HCT116 (cell line): Measurements from ENCODE around the gene MSI2. TPM values are rescaled to one million over a fixed set of nuclear protein-coding genes. Genes with fewer than 3 reads are reported as not detected.

ENCODE experiments used
- ATAC-seq: fragments of 200-7000 bp; cut with Tn5 transposase; 2 replicates; pipeline ENCODE4 v1.9.1; 2020; ENCODE audit warnings: mild to moderate bottlenecking, moderate library complexity
- BruUV-seq: library from RNA; stranded (reverse); fragments of 400-500 nt; replicated peaks from 2 replicates; lab custom pipeline; 2021; lab: Mats Ljungman, UMichigan
- CTCF ChIA-PET: fragments of 300-600 bp; sonication (Branson Sonifier 250); formaldehyde crosslinking; loops from one replicate; lab custom pipeline; 2021; ENCODE audit warnings: antibody characterized with exemption; lab: Charles Lee
- POLR2A ChIA-PET: fragments of 300-600, 350-600 bp; sonication (Branson Sonifier 250); formaldehyde crosslinking; loops from one replicate; lab custom pipeline; 2021; ENCODE audit warnings: antibody characterized with exemption; lab: Charles Lee
- RAD21 ChIA-PET, 2 experiments: fragments of 300-600 bp; sonication (Branson Sonifier 250); formaldehyde crosslinking; loops; one replicate each; lab custom pipeline; 2023; ENCODE audit warnings: low total read pairs in 2 of 2; ENCODE audit not compliant: uncharacterized antibody in 2 of 2, unreplicated experiment in 2 of 2, low non-redundant PET in 1 of 2; lab: Charles Lee
- DNase-seq: peaks from one replicate; pipeline ENCODE4 v3.0.0-alpha.2; 2010; ENCODE audit warnings: low read depth, low spot score
- H2AFZ ChIP-seq: fragments of 200-600 bp; shearing (Covaris generic), sonication (generic); 2 replicates; pipeline ENCODE4 v1.6.1; 2017; ENCODE audit warnings: low read depth, mixed run types, mixed read lengths, antibody characterized with exemption, low read length; ENCODE audit not compliant: poor library complexity, severe bottlenecking
- H3K27ac ChIP-seq: 2 replicates; pipeline ENCODE4 v1.5.1; 2012; ENCODE audit warnings: low read depth, low read length
- H3K27me3 ChIP-seq: fragments of 200-600 bp; sonication (generic); 2 replicates; pipeline ENCODE4 v1.6.1; 2016; ENCODE audit warnings: mixed run types, low read length, mixed read lengths; ENCODE audit not compliant: insufficient read depth
- H3K36me3 ChIP-seq, 2 experiments: fragments of 200-500 bp in 1 of 2; fragments of 200-600 bp in 1 of 2; sonication (Bioruptor generic) in 1 of 2; sonication (generic) in 1 of 2; 2 replicates each; pipeline versions ENCODE4 v1.5.1 to v1.6.1; 2014 to 2016; ENCODE audit warnings: low read length in 2 of 2, inconsistent platforms in 1 of 2, mixed read lengths in 1 of 2, mixed run types in 1 of 2; ENCODE audit not compliant: insufficient read depth in 2 of 2, control insufficient read depth in 1 of 2
- H3K4me1 ChIP-seq, 2 experiments: fragments of 200-600 bp in 1 of 2; sonication (generic) in 1 of 2; 2 replicates each; pipeline versions ENCODE4 v1.5.1 to v1.6.1; 2012 to 2017; ENCODE audit warnings: low read length in 2 of 2, inconsistent platforms in 1 of 2, mild to moderate bottlenecking in 1 of 2, mixed read lengths in 1 of 2, mixed run types in 1 of 2, moderate library complexity in 1 of 2; ENCODE audit not compliant: insufficient read depth in 2 of 2, control insufficient read depth in 1 of 2
- H3K4me2 ChIP-seq: fragments of 200-600 bp; sonication (generic); 2 replicates; pipeline ENCODE4 v1.6.1; 2017; ENCODE audit warnings: mixed run types, low read length, mixed read lengths
- H3K4me3 ChIP-seq, 2 experiments: fragments of 200-600 bp in 1 of 2; sonication (generic) in 1 of 2; replicated peaks in 1 of 2; 2 replicates each; pipeline ENCODE4 v1.5.1; 2011 to 2016; ENCODE audit warnings: low read length in 2 of 2, control low read depth in 1 of 2, low read depth in 1 of 2, mild to moderate bottlenecking in 1 of 2, mixed read lengths in 1 of 2, mixed run types in 1 of 2
- H3K79me2 ChIP-seq: fragments of 200-600 bp; sonication (generic); 2 replicates; pipeline ENCODE4 v1.6.1; 2017; ENCODE audit warnings: mild to moderate bottlenecking, mixed run types, low read length, moderate library complexity, mixed read lengths; ENCODE audit not compliant: insufficient read depth
- H3K9ac ChIP-seq: fragments of 200-600 bp; sonication (generic); 2 replicates; pipeline ENCODE4 v1.6.1; 2016; ENCODE audit warnings: low read length, mixed read lengths
- H3K9me2 ChIP-seq: fragments of 200-600 bp; sonication (generic), shearing (Covaris generic); 2 replicates; pipeline ENCODE4 v1.6.1; 2017; ENCODE audit warnings: mixed run types, mild to moderate bottlenecking, moderate library complexity; ENCODE audit not compliant: insufficient read depth
- H3K9me3 ChIP-seq, 2 experiments: fragments of 200-500 bp in 1 of 2; fragments of 200-600 bp in 1 of 2; sonication (Bioruptor generic) in 1 of 2; sonication (generic) in 1 of 2; 2 replicates each; pipeline ENCODE4 v1.6.1; 2014 to 2017; ENCODE audit warnings: low read length in 2 of 2, mixed read lengths in 2 of 2, inconsistent platforms in 1 of 2, low read depth in 1 of 2, mild to moderate bottlenecking in 1 of 2, mixed run types in 1 of 2, moderate library complexity in 1 of 2; ENCODE audit not compliant: control insufficient read depth in 1 of 2, insufficient read depth in 1 of 2
- H4K20me1 ChIP-seq: fragments of 200-600 bp; sonication (generic), shearing (Covaris generic); 2 replicates; pipeline ENCODE4 v1.6.1; 2017; ENCODE audit warnings: mixed run types, mild to moderate bottlenecking, moderate library complexity; ENCODE audit not compliant: insufficient read depth
- CBX3 ChIP-seq: IDR thresholded peaks from 2 replicates; pipeline ENCODE4 v1.6.1; 2012; ENCODE audit warnings: low read depth
- CEBPB ChIP-seq: IDR thresholded peaks from 2 replicates; pipeline ENCODE4 v1.6.1; 2012; ENCODE audit warnings: low read depth
- EGR1 ChIP-seq: IDR thresholded peaks from 2 replicates; pipeline ENCODE4 v1.6.1; 2012; ENCODE audit warnings: low read depth
- ELF1 ChIP-seq: IDR thresholded peaks from 2 replicates; pipeline ENCODE4 v1.6.1; 2012; ENCODE audit warnings: low read depth, borderline replicate concordance
- FOSL1 ChIP-seq: IDR thresholded peaks from 2 replicates; pipeline ENCODE4 v1.6.1; 2012; ENCODE audit warnings: low read depth
- POLR2A ChIP-seq: IDR thresholded peaks from 2 replicates; pipeline ENCODE4 v1.7.0; 2011; ENCODE audit warnings: borderline replicate concordance; ENCODE audit not compliant: insufficient read depth, insufficient read length; ENCODE audit errors: extremely low read depth
- SP1 ChIP-seq: IDR thresholded peaks from 2 replicates; pipeline ENCODE4 v1.6.1; 2012; ENCODE audit warnings: low read depth
- TCF7L2 ChIP-seq: IDR thresholded peaks from 2 replicates; pipeline ENCODE4 v1.7.0; 2011; ENCODE audit warnings: borderline replicate concordance, inconsistent platforms; ENCODE audit not compliant: insufficient read depth, insufficient read length; ENCODE audit errors: extremely low read depth
- YY1 ChIP-seq: IDR thresholded peaks from 2 replicates; pipeline ENCODE4 v1.6.1; 2011; ENCODE audit warnings: low read length, low read depth, moderate library complexity, mild to moderate bottlenecking; ENCODE audit not compliant: insufficient replicate concordance; ENCODE audit errors: extremely low read depth
- intact Hi-C: fragments of 100-400 bp; cut with micrococcal nuclease; formaldehyde crosslinking; loops from 2 replicates; pipeline ENCODE4 v1.10.0; 2022
- total RNA-seq: library from RNA; stranded (reverse); gene quantifications from one replicate; pipeline ENCODE4 v1.2.1, GENCODE V29; 2021; ENCODE audit not compliant: unreplicated experiment
- TF ChIP-seq, protein P1 (sequence below): IDR thresholded peaks from 2 replicates; pipeline ENCODE4 v1.6.1; 2012
- TF ChIP-seq, protein P2 (sequence below): IDR thresholded peaks from 2 replicates; pipeline ENCODE4 v1.6.1; 2011; ENCODE audit warnings: mild to moderate bottlenecking, low read length, moderate library complexity; ENCODE audit not compliant: insufficient replicate concordance; ENCODE audit errors: extremely low read depth
- TF ChIP-seq, protein P3 (sequence below): IDR thresholded peaks from 2 replicates; pipeline ENCODE4 v1.6.1; 2012; ENCODE audit warnings: low read depth

Gene MSI2
- total RNA-seq, 1 experiment from 2014 or later, result 137 TPM

- no peak overlapping the region for H3K4me2 ChIP-seq
- H3K4me3 ChIP-seq, result no peak overlapping the region
- peaks cover 29 to 45% of the 10 kb centered on the region in 2 experiments for H3K4me1 ChIP-seq
- ChIA-PET CTCF (interaction anchor here (0.7 to 3.9 kb wide), 4 partner anchors 8 to 271 kb away, joined by 3 to 19 read pairs (median 6); no protein-coding TSS in a partner anchor), RAD21 (no interaction called here), POLR2A (no interaction called here)
- no peaks in the 10 kb centered on the region for H3K36me3 ChIP-seq
- ATAC-seq, result no peak
- no peak overlapping the region for H3K9ac ChIP-seq
- no peak for DNase-seq
- TF ChIP-seq SP1 (no peak), ELF1 (no peak), TCF7L2 (no peak), CBX3 (no peak), YY1 (no peak), POLR2A (no peak), EGR1 (no peak), CEBPB (no peak), FOSL1 (no peak)
- TF ChIP-seq, protein P1, sequence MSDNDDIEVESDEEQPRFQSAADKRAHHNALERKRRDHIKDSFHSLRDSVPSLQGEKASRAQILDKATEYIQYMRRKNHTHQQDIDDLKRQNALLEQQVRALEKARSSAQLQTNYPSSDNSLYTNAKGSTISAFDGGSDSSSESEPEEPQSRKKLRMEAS, result no peak
- TF ChIP-seq, protein P2, sequence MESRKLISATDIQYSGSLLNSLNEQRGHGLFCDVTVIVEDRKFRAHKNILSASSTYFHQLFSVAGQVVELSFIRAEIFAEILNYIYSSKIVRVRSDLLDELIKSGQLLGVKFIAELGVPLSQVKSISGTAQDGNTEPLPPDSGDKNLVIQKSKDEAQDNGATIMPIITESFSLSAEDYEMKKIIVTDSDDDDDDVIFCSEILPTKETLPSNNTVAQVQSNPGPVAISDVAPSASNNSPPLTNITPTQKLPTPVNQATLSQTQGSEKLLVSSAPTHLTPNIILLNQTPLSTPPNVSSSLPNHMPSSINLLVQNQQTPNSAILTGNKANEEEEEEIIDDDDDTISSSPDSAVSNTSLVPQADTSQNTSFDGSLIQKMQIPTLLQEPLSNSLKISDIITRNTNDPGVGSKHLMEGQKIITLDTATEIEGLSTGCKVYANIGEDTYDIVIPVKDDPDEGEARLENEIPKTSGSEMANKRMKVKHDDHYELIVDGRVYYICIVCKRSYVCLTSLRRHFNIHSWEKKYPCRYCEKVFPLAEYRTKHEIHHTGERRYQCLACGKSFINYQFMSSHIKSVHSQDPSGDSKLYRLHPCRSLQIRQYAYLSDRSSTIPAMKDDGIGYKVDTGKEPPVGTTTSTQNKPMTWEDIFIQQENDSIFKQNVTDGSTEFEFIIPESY, result no peak
- TF ChIP-seq, protein P3, sequence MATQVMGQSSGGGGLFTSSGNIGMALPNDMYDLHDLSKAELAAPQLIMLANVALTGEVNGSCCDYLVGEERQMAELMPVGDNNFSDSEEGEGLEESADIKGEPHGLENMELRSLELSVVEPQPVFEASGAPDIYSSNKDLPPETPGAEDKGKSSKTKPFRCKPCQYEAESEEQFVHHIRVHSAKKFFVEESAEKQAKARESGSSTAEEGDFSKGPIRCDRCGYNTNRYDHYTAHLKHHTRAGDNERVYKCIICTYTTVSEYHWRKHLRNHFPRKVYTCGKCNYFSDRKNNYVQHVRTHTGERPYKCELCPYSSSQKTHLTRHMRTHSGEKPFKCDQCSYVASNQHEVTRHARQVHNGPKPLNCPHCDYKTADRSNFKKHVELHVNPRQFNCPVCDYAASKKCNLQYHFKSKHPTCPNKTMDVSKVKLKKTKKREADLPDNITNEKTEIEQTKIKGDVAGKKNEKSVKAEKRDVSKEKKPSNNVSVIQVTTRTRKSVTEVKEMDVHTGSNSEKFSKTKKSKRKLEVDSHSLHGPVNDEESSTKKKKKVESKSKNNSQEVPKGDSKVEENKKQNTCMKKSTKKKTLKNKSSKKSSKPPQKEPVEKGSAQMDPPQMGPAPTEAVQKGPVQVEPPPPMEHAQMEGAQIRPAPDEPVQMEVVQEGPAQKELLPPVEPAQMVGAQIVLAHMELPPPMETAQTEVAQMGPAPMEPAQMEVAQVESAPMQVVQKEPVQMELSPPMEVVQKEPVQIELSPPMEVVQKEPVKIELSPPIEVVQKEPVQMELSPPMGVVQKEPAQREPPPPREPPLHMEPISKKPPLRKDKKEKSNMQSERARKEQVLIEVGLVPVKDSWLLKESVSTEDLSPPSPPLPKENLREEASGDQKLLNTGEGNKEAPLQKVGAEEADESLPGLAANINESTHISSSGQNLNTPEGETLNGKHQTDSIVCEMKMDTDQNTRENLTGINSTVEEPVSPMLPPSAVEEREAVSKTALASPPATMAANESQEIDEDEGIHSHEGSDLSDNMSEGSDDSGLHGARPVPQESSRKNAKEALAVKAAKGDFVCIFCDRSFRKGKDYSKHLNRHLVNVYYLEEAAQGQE, result no peak
- H3K27ac ChIP-seq, result no peak overlapping the region
- H3K27me3 ChIP-seq, result no peaks in the 10 kb centered on the region
- no peak overlapping the region for H2AFZ ChIP-seq
- no peaks in the 10 kb centered on the region for H3K79me2 ChIP-seq
- intact Hi-C loops, result loop anchor here (1.0 kb wide), 1 partner anchor 271 kb away; no protein-coding TSS in a partner anchor
- no peaks in the 10 kb centered on the region for H3K9me3 ChIP-seq
- H3K9me2 ChIP-seq, result no peaks in the 10 kb centered on the region
- H4K20me1 ChIP-seq, result no peaks in the 10 kb centered on the region
- BruUV-seq, result no TSS peak
Measured at GRCh38 chr17:57514614-57515013, 258.3 kb downstream of the MSI2 start.
